ENCODE results near the gene SLC12A8.

Gene SLC12A8

DNA sequence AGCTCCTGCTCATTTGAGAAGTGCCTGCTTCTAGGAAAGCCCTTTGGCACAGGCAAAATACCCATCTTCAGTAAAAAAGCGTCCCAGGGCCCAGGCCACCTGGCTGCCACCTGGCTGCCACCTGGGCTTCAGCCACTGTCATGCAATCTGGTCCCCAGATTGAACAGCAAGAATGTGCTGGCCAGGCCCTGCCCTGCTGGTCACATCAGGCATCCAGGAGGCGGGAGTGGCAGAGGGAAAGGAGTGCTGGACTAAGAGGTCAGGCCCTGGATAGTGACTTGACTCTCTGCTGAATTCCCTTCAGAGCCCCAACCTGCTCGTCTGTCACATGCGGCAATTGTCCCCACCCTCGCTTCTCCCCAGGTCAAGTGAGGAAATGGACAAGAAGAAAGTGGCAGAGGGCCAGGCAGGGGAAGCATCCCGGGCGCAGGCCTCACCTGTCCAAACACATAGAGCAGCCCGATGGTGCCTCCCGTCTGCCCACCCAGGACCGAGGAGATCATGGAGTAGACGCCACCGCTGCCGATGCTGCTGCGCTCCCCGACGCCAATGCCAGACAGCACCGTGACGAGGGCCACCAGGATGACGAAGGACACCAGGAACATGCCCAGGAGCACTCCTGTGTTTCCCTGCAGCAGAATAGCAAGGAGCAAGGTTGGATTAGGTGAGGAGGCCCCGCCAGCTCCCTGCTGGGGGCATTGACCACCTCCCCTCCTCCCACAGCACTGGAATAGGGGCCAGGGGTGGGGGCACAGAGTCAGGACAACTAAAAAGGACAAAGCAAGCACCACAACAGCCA is 25.5 kb downstream of the SLC12A8 start:
- DNase-seq (ENCODE audit: low read depth) = no peak

DNA sequence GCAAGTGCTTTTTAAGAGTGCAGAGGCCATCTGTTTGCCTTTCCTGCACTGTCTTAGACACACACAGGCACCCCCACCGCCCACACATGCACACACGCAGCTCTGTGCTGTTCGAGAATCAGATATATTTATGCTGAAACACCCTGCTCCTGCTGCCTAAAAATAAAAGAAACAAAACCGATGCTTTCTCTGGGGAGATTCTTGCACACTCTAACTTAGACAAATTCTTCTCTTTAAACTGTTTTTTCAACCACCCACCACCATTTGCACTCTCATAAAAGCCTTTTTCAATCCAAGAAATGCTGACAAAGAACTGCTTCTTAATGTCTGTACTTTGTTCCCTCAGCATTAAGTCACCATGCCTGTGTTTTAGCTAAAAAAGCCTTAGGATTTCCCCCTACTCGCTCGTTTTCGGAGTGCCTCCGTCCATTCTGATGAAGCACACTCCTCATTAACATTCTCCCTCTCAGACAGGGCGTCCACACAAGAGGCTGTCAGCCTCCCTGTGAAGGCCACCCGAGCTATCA is 26.2 kb downstream of the SLC12A8 start:
- DNase-seq (ENCODE audit: low read depth) = peak; percentile 25

DNA sequence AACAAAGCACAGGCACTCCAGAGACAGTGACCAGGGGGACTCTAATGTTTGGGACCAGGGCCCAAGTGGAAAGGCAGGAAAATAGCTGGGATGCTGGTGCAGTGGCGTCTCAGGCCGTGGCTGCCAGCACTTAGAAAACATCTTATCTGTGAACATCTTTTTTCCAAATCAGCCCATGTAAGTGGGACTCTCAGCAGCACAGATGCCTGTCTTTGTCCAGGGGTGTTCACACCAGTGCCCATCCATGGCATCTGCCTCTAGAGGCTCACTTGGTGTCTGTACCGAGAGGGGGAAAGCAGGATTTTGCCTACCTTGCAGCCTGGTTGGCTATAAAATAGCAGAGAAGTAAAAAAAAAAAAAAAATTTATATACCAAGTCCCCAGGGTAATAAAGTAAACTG is 26.7 kb downstream of the SLC12A8 start:
- no peak for DNase-seq (ENCODE audit: low read depth)

DNA sequence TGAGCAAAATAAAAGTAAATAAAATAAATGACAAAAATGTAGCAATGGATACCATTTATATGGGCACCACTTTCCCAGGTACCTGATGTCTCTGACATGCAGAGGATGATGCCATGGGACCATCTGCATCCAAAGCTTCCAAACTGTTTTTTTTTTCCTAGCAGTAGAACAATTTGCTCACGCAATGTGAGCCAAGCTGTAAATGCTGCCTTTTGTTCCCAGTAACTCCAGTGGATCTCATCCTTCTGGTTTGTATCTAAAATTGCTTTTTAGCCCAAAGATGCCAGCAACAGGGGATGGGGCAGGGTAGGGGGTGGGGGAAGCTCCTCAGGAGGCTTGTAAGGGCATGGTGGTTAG is 32.7 kb downstream of the SLC12A8 start:
- DNase-seq (ENCODE audit: low read depth) = no peak

DNA sequence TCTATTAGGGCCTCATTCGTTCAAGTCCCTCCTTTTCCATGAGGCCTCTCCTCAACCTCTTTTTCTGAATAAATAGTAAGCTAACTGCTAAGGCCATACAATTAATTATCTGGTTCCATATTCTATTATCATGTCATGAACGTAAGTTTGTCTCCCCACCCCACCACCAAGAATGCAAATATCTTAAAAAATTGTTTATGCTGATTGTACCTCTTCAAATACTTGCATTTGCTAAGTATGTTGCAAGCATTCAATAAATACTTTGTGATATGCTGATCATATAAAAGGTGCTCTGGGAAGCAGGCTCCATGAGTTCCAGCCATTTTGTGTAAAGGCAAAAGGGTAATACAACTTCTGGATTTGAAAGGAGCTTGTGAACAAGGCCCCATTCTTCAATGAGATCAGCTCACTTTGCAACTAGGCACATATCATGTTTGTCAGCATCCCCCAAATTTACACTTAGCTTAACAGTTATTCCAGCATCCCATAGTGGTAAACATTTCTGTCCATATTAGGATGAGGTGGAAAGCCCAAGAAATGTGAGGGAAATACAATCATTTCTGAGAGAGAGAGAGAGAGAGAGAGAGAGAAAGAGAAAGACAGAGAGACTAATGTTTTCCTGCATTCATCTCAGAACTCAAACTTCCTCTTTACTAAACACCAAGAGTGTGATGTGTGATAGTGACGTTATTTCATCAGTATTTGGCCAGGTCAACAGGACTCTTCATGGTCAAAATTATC is 33.2 kb downstream of the SLC12A8 start:
- no peak for DNase-seq (ENCODE audit: low read depth)

DNA sequence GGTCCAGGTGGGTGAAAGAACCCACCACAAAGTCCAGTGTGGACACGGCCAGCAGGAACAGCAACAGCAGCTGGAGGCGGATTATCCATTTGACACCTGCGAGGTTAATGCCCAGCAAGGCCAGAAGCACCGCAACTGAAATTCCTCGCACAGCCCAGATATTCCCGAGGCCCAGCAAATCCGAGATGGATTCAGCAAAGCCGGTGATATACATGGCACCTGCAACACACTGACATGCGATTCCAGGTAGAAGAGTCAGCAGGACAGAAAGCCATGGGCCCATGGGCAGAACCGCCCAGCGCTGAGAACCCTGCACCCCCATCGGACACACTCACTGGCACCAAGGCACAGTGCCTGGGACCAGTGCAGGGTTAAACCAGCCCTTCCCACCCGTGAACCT is 34.8 kb downstream of the SLC12A8 start:
- no peak for DNase-seq (ENCODE audit: low read depth)

DNA sequence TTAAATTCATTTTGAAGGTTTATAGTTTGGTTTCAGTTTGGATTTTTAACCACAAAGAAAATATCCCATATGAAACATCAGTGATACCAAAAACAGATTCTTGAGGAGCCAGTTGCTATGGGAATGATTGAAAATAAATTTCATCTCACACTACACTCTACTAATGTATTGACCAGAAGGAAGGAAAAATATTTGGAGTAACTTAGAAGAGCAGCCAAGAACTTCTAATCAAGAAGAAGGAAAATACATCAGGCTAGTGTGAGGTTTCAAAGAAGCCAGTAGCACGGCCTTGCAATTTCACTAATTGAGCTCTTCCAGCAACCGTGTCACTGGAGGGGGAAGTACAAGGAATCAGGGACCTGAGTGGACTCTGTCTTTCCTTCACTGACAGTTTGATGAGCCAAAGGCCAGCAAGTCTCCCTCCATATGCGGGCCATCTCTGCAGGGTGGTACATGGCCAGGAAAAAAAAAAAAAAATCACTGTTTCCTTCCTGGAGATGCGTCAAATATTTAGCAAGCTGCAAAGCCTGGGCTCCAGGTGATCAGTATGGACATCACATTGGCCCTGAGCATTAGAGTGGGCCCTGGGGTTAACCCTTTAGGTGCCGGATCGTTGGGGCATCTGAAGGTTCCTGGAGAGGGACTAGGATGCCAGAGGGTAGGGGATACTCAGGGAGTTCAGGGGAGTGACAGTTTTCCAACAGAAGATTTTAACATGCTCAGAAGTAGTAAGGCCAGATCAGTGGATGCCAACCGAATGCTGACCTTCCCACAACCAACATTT is 37.1 kb downstream of the SLC12A8 start:
- DNase-seq (ENCODE audit: low read depth) = no peak

DNA sequence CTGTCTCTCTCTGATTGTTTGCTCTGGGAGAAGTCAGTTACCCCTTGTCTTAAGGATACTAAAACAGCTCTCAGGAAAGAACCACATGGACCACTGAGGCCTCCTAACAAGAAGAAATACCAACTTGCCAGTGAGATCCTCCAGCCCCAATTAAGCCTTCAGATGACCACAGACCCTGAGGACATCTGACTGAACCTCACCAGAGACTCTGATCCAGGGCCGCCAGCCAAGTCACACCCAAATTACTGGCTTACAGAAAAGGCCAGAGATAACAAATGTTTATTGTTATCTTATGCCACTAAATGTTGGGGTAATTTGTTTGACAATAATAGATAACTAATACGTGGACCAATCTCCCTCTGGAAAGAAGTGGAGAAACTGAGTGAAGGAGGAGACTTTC is 40.2 kb downstream of the SLC12A8 start:
- no peak for DNase-seq (ENCODE audit: low read depth)

DNA sequence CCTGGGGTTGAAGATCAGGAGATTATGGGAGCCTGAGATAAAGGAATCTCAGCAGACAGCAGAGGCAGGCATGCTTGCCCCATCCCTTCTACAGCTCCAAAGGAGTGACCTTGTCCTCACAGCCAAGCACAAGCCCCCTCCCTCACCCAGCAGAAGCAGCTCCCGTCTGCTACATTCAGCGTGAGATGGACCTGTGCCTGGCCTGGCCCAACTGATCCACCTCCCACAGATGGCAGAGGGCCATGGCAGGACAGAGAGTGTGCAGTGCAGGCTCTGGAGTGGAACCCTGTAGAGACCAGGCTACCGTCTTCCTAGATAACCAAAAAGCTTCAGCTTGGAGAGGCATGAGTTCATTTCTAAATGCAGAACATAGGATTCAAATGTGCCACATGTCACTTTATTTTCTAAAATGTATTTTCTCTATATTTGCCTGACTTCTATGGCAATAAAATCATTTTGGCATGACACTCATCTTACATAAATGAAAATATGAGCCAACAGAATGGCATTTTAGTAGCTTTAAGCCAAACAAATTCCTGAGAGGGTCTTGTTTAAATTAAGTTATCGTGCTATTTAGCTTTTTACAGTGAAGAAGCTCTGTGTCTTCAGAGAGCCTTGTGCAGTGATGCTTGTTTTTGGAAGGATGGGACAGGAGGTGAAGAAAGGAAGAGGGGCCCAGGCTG is 43.7 kb downstream of the SLC12A8 start:
- no peak for DNase-seq (ENCODE audit: low read depth)

DNA sequence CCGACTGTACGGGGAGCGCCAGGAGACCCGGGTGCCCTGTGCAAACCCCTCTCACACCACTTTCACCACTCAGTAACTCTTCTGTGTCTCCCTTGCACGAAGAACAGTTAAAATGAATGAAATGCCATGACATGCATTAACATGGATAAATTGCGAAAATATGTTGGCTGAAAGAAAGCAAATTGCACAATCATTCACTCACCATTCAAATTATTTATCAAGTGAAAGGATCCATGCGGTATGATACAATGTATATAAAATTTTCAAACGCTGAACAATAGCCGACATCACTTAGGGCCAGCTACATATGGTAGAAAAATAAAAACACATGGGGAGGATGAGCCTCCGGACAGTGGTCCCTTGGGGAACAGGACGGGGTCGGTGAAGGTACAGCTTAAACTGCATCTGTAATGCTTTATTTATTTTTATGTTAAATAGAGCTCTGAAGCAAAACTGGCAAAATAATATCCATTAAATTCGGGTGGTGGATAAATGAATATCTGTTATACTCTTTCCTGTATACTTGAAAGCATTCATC is 45.9 kb downstream of the SLC12A8 start:
- DNase-seq (ENCODE audit: low read depth) = no peak

DNA sequence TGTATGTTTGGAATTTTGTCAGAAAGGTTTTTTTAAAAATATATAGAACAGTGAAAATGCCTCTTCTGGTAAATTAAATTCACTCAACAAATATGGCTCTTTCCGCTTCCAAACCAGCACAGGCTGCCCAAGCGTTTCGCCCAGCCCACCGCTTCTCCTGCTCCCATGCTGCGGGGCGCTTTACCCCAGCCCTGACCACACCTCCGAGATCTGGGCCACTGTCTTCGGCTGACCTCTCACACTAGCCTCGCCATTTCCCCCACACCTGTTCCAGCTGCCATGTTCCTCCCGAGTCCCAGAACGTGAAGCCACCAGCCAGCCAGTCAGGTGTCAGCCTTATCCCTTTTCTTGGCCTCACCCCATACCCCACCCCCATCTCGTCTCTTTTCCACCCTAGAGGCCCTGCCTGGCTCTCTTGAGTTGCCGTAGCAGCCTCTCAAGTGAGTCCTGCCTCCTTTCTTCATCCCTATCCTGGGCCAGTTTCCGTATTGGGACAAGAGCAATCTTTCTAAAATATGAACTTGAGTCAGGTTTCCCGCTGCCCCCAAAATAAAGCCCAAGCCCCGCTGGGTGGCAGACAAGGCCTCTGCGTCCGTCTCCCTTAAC is 46.5 kb downstream of the SLC12A8 start:
- DNase-seq (ENCODE audit: low read depth) = no peak

DNA sequence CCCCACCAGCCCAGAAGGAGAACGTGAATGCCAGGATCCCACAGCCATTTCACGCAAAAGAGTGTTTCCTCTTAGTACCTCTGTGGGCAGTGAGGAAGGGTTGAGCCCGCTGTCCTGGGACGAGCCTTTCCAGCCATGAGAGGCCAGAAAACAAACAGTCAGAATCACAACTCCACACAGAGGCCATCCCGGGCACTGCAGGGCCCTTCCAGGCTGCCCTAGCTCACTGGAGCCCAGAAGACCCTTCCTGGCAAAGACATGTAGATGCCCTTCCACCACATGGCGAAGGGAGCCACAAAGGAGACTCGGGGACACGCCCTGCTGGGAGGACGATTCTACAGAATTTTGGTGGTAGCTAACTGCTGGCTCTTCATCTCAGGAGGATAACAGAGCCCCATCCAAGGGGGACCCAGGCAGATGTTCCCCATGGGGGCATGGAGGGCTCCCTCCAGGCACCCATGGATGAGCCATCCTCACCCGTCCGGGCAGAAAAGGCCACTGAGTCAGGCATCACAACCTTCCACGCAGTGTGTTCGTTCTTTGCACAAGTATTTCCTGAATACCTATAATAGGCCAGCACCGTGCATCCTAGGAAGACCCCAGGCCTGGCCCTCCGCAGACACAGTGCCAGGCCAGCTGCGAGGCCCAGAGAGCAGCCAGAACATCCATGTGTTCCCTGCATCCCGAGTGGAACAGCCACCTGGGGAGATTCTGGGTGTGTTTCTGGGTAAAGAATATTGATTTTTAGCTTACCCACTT is 47.2 kb downstream of the SLC12A8 start:
- DNase-seq (ENCODE audit: low read depth) = peak; percentile 44

DNA sequence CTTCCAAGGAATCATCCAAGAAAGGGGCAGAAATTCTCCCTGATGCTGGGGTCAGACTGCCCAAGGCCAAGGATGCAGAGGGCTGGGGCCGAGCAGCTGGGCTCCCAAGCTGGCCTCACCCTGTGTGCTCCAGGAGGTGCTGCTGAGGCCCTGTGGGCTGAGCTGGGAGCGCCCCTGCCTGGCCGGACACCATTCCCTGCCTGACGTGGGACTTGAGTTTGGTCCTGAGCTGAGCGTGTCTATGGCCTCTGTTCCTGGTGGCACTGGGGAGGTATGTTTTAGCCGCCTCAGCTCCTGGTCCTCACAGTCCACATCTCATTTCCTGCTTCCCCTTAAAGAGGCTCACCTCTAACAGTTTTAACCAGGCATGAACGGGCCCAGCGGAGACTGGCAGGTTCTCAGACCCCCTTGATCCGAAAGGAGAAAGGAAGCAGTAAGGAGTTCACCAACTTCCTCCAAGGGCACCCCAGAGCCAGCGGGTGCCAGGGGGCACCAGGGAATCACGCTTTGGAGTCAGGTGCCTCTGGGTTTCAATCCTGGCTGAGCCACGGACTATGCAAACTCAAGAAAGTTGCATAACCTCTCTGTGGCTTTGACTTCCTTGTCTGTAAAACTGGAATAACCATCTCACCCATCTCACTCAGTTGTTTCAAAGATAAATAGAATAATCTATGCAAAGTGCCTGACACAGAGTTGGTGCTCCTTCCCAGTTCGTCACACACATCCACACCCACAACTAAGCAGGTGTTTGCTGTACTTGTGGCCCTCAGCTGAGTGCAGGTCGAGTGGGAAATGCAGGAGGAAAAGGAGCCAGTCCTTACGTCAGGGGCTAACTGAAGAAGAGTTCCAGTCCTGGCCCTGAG is 48.6 kb downstream of the SLC12A8 start:
- DNase-seq (ENCODE audit: low read depth) = no peak

DNA sequence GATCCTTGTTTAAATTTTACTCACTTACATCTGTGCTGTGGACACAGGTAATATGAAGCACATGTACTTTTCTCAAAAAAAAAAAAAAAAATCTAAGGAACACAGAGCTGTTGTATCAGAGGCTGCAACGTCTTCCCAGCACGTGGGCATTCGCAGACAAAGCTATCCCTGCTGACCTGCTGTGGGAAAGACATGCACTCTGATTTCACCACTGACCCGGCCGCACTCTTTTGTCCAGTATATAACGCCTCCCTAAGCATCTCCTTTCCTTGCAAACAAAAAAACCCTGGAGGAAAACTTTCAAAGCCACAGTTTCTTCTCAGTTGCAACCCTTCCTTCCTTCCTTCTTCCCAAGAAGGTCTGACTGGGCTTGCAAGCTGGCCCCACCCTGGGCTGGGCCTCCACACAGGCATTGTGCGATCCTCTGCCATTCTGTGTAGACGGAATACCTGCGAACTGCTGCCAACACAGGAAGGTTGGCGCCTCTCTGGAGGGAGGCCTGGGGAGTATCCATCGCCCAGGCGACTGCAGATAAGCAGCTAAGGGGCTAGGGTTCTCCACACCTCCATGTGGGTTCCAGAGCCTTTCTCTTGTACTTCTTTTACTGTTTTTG is 50.8 kb downstream of the SLC12A8 start:
- DNase-seq (ENCODE audit: low read depth) = no peak

DNA sequence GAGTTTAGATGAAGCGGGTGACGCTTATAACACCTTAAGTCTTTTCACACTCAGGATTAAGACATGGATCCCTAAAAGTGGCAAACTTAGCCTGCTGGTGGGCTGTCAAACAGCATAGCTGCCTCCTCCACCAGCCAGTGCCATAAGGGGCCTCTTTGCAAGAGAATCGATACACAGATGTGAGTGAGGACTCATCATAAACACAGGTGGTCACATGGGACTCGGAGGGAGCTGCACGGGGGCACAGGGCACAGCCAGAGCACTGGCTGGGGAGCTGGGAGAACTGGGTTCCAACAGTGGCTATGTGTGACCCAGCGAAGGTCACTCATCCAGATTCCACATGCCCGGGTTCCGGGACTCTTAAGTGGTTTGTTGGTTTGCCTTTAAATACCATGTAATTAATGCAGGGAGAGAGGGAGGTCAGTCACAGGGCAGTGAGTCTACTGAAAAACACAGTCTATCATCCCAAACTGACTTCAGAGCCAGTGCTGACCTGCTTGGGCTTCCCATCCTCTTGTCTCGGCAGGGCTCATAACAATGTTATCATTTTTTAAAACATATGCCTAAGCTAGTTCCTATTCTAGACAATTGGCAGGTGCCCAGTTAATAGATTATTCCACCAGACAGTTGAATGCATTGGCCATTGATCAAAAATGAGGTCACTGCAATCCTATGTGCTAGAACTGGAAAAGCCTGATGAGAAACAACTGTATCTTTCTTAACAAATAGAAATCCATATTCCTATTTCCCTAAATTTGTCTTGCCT is 51.8 kb downstream of the SLC12A8 start:
- DNase-seq (ENCODE audit: low read depth) = no peak

DNA sequence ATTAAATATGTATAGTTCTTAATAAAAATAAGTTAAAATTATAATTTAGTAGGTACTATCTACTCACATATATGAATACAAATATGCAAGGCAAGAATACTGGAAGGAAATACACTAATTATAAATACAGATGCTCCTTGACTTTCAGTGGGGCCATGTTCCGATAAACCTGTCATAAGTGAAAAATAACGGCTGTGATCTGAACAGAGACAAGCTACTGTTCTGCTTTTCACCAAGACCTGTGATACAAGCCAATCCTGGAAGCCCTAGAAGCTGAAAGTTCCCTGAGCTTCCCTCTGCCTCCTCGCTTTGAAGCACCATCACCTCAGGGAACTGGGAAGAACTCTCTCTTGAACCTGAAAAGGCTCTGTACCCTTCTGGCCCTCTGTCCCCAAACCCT is 55.4 kb downstream of the SLC12A8 start:
- no peak for DNase-seq (ENCODE audit: low read depth)

DNA sequence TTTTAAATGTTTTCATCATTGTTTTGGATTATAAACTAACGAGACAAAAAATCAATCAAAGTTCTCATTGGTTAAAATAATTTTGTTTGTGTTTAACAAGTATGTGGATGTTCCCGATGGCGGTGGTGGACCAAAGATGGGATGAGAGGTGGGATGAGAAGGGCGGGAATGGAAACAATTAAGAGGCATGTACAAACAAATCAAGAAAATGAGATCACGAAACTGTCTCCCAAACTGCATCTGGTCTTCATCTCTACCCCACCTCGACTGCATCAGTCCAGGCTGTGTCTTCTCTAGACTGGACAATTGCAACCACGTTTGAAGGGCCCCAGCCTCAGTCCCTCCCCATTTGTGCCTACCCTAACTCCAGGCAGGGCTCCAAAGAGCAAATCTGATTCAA is 56.1 kb downstream of the SLC12A8 start:
- no peak for DNase-seq (ENCODE audit: low read depth)

DNA sequence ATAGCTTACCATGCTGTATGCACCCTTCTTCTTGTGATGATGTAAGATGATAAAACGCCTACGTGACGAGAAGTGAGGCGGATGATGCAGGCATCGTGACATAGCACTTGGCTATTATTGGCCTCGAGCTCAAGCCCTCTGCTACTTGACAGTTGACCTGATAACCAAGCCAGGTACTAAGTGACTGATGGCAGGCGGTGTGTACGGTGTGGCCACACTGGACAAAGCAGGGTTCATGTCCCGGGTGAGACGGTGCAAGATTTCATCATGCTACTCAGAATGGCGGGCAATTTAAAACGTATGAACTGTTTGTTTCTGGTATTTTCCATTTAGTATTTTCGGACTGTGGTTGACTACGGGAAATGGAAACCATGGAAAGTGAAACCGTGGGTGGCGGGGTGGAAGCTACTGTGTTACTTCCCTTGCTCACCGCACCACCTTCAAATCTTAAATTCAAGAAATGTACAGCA is 57.7 kb downstream of the SLC12A8 start:
- DNase-seq (ENCODE audit: low read depth) = no peak
